DMS153 (cell line): ENCODE data around the gene AGMAT.

Experiments used
- DNase-seq: peaks from one replicate; lab custom pipeline; 2025; lab: John Stamatoyannopoulos, UW

AGMAT gene

DNA sequence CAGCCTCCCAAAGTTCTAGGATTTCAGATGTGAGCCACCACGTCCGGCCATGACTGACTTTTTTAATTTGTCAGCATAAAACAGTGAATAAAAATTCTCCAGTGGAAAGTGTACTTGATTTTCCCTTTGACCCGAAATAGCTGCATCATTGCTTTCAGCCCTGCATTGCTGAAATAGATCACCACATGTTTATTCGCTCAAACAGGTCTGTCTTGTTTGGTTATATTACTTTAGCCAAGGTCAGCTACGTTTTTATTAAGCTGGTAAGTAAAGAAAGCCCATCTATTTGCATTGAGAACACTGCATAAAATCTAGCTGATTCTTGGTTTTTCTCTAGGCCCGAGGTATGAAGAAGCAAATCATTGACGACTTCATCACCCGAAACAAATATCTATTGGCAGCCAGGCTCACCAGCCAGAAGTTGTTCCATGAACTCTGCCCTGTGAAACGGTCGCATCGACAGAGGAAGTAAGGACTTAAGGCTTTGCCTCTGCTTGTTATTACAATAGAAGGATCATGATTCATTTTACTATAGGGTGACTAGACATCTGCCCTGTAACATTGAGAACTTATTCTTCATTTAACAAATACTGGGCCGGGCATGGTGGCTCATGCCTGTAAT lies 25.6 kb downstream of the AGMAT start:
- no peak for DNase-seq

- DNase-seq = no peak
These were observed 26.3 kb downstream of the AGMAT start for GRCh38 chr1:15558516-15558915.

- DNase-seq = no peak
These were observed 27.3 kb downstream of the AGMAT start for GRCh38 chr1:15557594-15557993.

DNA sequence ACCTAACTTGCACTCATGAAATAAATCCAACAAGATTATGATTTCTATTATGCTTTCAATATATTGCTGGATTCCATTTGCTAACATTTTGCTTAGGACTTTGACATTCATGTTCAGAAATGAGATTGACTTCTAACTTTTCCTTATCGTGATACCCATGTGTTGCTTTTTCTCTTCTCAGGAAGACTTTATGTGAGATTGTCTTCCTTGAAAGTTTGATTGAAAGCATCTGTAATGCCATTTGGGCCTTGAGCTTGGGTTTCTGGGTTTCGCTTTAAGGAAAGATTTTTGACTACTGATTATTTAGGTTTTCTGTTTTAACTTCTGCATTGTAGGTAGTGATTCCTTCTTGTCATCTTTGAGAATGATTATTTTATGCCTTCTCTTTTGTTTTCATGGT lies 27.8 kb downstream of the AGMAT start:
- DNase-seq = no peak

DNA sequence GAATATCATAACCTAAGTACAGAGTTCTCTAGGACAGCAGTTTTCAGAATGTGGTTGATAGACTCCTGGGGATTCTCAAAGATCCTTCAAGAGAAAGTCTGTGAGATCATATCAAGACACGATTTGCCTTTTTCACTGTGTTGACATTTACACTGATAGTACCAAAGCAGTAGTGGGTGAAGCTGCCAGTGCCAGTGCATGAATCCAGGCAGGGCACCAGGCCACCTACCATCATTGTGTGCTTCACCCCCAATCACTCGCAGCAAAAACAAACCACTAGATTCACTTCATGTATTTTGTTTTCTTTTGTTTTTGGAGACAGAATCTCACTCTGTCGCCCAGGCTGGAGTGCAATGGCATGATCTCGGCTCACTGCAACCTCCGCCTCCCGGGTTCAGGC lies 34.3 kb downstream of the AGMAT start:
- DNase-seq = no peak

- DNase-seq = no peak
These were observed 38.2 kb downstream of the AGMAT start for GRCh38 chr1:15546641-15547040.

GRCh38 chr1:15543589-15544568 lies 41.0 kb downstream of the AGMAT start:
- DNase-seq = no peak

DNA sequence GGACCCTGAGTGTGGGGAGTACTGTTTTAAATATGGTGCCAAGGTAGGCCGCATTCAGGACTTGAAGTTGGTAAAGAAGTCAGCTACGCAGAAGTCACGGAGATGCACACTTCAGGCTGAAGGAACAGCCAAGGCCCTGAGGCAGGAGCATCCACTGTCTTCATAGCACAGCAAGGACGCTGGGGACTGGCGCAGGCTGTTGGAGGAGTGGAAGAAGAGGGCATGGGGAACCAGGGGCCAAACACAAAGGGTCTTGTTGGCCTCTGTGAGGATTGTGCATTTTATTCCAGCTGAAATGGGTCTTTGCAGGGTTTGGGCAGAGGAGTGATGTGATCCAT lies 41.6 kb downstream of the AGMAT start:
- no peak for DNase-seq

DNA sequence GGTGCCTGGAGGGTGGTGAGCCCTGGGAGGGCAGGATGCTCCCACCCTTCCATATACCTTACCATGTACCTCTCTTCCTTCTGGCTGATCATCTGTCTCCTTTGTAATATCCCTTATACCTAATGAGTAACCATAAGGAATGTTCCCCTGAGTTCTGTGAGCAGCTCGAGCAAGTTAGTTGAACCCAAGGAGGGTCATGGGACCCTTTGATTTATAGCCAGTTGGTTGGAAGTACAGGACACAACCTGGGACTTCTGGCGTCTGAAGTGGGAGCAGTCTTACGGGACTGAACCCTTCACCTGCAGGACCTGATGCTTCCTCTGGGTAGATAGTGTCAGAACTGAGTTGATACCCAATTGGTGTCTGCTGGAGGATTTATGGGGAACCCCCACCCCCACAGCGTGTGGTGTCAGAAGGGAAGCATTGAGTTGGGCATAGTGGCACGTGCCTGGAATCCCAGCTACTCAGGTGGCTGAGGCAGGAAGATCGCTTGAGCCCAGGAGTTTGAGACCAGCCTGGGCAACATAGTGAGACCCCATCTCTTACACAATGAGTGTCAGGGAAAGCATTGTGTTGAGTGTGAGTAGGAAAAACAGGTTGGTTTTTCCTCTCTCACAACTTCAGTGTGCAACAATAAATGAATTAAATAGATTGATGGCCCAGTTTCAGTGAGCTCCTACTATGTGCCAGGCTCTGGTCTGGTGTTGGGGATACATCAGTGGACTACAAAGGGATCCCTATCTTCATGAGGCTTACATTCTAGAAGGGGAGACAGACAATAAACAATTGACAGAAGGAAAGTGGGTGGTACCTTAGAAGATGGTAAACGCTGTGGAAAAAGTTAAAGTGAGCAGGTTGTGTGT lies 42.2 kb downstream of the AGMAT start:
- no peak for DNase-seq

GRCh38 chr1:15541231-15541792 lies 43.5 kb downstream of the AGMAT start:
- no peak for DNase-seq

- no peak for DNase-seq
These were observed 44.7 kb downstream of the AGMAT start for GRCh38 chr1:15540186-15540585.

DNA sequence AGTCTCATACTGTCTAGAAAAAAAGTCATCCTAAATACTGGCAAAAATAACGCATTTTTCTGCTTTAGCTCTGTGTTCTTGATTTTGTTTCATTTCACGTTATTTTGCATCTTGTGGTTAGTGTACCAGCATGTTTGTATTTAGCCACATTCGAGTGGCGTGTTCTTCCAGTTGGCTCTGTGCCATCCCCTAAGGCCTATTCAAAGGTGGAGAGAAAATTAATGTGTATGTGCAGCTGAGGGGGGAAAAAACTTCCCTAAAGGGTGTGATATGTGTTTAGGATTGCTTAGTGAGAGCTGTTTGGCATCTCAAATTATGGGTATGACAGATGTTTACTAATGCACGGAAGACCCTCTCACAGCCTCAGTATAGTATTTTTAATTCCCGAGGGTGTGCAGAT lies 46.1 kb downstream of the AGMAT start:
- no peak for DNase-seq

GRCh38 chr1:15531682-15532081 lies 53.2 kb downstream of the AGMAT start:
- no peak for DNase-seq

- no peak for DNase-seq
These were observed 53.8 kb downstream of the AGMAT start for GRCh38 chr1:15531003-15531402.

DNA sequence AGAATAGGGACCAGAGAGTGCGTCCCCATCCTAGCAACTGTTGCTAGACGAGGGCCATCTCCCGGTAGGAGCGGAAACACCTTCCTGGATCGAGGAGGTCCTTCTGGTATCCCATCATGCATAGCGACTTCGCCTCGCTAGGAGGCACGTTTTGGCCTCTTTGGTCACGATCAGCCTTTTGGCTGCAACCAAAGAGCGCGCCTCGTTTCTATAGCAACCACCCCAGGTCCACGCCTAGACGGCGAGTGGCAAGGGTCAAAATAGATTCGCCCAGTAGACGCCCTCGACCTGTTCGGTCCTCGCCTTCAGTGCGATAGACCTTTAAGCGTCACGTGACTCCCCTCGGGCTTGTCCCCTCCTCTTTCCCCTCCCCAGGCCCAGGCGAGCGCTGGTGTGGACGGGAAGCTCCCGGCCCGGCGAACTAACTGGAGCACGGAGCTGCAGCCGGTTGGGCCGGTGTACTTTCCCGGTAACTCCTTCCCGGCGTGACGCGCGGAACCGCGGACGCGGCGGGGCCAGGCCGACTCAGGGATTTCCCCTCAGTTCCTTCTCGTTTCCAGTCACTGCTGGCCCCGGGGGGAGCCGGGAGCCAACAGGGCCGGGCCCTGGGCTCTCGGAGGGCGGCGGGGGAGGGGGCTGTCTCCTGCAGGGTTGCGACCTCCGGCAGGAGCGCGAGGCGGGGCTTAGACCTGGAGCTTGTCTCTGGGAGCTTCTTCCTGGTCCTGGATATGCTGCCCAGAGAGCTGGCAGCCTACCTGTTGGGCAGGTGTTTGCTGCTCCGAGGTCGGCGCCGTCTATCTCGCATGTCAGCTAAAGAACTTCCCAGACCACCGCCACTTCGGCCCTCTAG lies 58.1 kb downstream of the AGMAT start, which contains the start of gene DNAJC16:
TSS of gene DNAJC16 (plus strand) at position 359 of the 850 bp plus-strand sequence. CDS start 2,258 bp downstream, outside the sequence.
- peak; percentile 100 for DNase-seq

DNA sequence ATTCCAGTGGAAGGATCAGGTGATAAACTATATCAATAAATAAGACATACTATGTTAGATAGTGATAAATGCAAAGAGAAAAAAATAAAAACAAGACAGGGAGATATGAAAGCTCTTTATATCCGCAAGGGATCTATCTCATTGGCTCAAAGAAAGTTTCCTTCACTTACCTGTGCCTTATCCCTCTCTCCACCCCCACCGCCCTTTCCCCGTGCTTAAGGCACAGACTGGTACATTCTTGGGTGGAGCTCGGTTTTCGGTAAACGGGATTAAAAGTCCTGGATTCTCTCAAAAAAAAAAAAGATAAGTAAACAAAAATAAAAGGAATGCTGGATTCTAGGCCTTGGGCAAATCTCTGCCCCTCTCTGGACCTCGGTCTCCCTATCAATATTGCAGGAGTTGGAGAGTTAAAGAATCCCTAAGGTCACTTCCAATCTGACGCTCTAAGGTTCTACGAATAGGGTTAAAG lies 58.8 kb downstream of the AGMAT start:
- no peak for DNase-seq

GRCh38 chr1:15525050-15526020 lies 59.5 kb downstream of the AGMAT start:
- no peak for DNase-seq

DNA sequence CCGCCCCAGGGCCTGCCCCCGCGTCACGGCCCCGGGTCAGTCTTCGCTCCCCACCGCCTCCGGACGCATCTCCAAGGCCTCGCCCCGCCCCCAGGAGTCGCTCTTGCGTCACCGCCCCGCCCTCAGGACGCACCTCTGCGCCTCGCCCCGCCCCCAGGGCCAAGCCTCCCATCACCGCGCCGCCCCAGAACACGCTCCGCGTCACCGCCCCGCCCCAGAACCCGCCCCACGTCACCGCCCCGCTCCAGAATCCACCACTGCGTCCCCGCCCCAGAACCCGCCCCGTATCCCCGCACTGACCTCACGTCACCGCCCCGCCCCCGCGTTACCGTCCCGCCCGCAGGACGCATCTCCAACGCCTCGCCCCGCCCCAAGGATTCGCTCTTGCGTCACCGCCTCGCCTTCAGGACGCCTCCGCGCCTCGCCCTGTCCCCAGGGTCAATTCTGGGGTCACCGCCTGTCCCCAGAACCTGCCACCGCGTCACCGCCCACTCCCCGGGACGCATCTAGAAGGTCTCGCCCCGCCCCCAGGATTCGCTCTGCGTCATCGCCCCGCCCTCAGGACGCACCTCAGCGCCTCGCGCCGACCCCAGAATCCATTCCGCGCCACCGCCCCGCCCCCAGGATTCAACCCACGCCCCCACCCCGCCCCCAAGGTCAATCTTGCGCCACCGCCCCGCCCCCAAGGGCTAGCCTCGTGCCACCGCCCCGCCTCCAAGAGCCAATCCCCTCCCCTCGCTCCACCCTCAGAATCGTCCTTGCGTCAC lies 60.4 kb downstream of the AGMAT start:
- peak; percentile 93 for DNase-seq

- no peak for DNase-seq
These were observed 60.9 kb downstream of the AGMAT start, which contains the start of gene CASP9 for GRCh38 chr1:15524021-15524282. Gene CASP9, minus strand, starts transcription at chr1:15524215. Its CDS starts 15 bp downstream, at chr1:15524200.
